ENCODE measurements around the gene TMEM117. TPM values are rescaled to one million over a fixed set of nuclear protein-coding genes. Genes with fewer than 3 reads are reported as not detected.
"Not testable (repeated sequence)": the region's sequence is repeated elsewhere in the genome, so short reads cannot be mapped to it uniquely, and the experiment has no call there.

Gene TMEM117
- total RNA-seq, 1 donor from 2014 or later: 7.1 TPM

GRCh38 chr12:43980627-43981191 lies 144.8 kb downstream of the TMEM117 start:
- ATAC-seq: no peak
- DNase-seq (ENCODE audit: missing footprints): no peak
- intact Hi-C loops (cut with DNase I): loop anchor here (2.0 kb wide), 1 partner anchor 20 kb away; no protein-coding TSS in a partner anchor

DNA sequence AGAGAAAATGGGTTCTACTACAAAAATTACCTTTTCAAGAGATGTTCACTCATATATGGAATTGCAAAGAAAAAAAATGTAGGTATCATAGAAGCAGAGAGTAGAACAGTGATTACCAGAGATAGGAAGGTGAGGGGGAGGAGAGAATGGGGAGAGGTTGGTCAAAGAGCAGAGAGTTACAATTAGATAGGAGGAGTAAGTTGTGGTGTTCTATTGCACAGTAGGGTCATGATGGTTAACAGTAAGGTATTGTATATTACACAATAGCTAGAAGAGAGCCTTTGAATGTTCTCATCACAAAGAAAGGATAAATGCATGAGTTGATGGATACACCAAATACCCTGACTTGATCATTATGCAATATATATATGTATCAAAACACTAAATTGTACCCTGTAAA lies 145.8 kb downstream of the TMEM117 start:
- ATAC-seq (no peak), DNase-seq (ENCODE audit: missing footprints) (no peak)
- intact Hi-C loops (cut with DNase I): loop anchor here (2.0 kb wide), 1 partner anchor 21 kb away; no protein-coding TSS in a partner anchor

GRCh38 chr12:43982544-43982943 lies 146.7 kb downstream of the TMEM117 start:
- intact Hi-C loops (cut with DNase I): no loop called here
- DNase-seq (ENCODE audit: missing footprints) (no peak), ATAC-seq (no peak)

GRCh38 chr12:43988838-43989560 lies 153.1 kb downstream of the TMEM117 start:
- ATAC-seq (no peak), DNase-seq (ENCODE audit: missing footprints) (no peak)
- intact Hi-C loops (cut with DNase I): no loop called here

GRCh38 chr12:43992856-43993255 lies 157.0 kb downstream of the TMEM117 start:
- intact Hi-C loops (cut with DNase I): no loop called here
- no peak for DNase-seq (ENCODE audit: missing footprints)
- no peak for ATAC-seq

DNA sequence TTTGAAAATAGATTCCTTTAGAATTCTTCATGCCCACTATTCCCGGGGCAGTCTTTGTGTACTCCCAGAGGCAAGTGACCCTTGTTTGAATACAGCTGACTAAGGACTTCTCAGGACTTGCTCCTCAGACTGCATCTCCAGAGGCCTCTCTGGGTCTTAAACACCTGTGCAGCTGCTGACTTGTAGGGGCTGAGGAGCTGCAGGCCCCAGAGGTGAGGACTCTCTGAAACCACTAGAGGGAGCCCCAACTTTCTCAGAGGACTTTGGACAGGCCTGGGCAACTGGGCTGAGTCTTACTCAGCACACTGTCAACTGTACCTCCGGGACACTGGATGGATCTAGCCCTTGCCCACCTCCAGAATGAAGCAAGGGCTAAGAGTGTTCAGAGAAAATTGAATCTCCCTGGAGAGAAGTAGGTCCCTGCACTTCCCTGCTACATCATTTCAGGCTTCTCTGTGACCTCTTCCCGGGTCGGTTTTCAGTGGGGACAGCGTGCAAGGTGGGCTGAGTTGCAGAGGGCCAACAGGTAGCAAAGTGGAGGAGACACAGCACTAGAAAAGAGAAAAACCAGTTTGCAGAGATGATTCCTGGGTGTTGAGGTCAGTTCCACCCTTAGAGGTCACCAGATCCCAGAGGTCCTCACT lies 164.6 kb downstream of the TMEM117 start:
- intact Hi-C loops (cut with DNase I): no loop called here
- ATAC-seq: peak; percentile 31

GRCh38 chr12:44002607-44003006 lies 166.7 kb downstream of the TMEM117 start:
- DNase-seq (ENCODE audit: missing footprints) (no peak), ATAC-seq (no peak)
- intact Hi-C loops (cut with DNase I): no loop called here

More for the DNA sequence above, 164.6 kb downstream of the TMEM117 start:
- no peak for DNase-seq (ENCODE audit: missing footprints)

GRCh38 chr12:44003721-44004120 lies 167.8 kb downstream of the TMEM117 start:
- intact Hi-C loops (cut with DNase I): no loop called here
- DNase-seq (ENCODE audit: missing footprints) (no peak), ATAC-seq (no peak)

GRCh38 chr12:44015333-44015941 lies 179.6 kb downstream of the TMEM117 start:
- intact Hi-C loops (cut with DNase I): loop anchor here (5.0 kb wide), 1 partner anchor 912 kb away; no protein-coding TSS in a partner anchor
- DNase-seq (ENCODE audit: missing footprints) (no peak), ATAC-seq (no peak)

GRCh38 chr12:44017216-44017615 lies 181.3 kb downstream of the TMEM117 start:
- intact Hi-C loops (cut with DNase I): loop anchor here (5.0 kb wide), 1 partner anchor 910 kb away; no protein-coding TSS in a partner anchor
- ATAC-seq: no peak

GRCh38 chr12:44019118-44019517 lies 183.2 kb downstream of the TMEM117 start:
- no peak for ATAC-seq
- intact Hi-C loops (cut with DNase I): loop anchor here (5.0 kb wide), 1 partner anchor 908 kb away; no protein-coding TSS in a partner anchor
- DNase-seq (ENCODE audit: missing footprints): no peak

More at GRCh38 chr12:44017216-44017615, 181.3 kb downstream of the TMEM117 start:
- no peak for DNase-seq (ENCODE audit: missing footprints)

- intact Hi-C loops (cut with DNase I): no loop called here
- DNase-seq (ENCODE audit: missing footprints) (no peak), ATAC-seq (no peak)
Observed at GRCh38 chr12:44020555-44020954, 184.7 kb downstream of the TMEM117 start.

- ATAC-seq (no peak), DNase-seq (ENCODE audit: missing footprints) (no peak)
- intact Hi-C loops (cut with DNase I): no loop called here
Observed at GRCh38 chr12:44021471-44021971, 185.6 kb downstream of the TMEM117 start.

- ATAC-seq (no peak), DNase-seq (ENCODE audit: missing footprints) (no peak)
- intact Hi-C loops (cut with DNase I): no loop called here
Observed at GRCh38 chr12:44025499-44025898, 189.6 kb downstream of the TMEM117 start.

GRCh38 chr12:44026046-44026445 lies 190.2 kb downstream of the TMEM117 start:
- ATAC-seq: no peak
- peak; percentile 14 for DNase-seq (ENCODE audit: missing footprints)
- intact Hi-C loops (cut with DNase I): no loop called here

DNA sequence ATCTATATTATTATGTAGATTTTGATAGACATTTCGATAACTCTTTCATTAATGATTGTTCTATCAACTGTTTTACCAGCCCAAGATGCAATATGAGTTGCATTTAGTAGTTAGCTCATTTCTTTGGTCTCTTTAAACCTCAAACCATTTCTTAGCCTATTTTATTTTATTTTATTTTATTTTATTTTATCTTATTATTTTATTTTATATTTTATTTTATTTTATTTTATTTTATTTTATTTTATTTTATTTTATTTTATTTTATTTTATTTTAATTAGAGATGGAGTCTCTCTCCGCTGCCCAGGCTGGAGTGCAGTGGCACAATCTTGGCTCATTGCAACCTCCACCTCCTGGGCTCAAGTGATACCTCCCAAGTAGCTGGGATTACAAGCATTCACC lies 191.0 kb downstream of the TMEM117 start:
- intact Hi-C loops (cut with DNase I); DNase-seq (ENCODE audit: missing footprints); ATAC-seq: not testable (repeated sequence)

GRCh38 chr12:44029194-44029593 lies 193.3 kb downstream of the TMEM117 start:
- no peak for ATAC-seq
- DNase-seq (ENCODE audit: missing footprints): no peak
- intact Hi-C loops (cut with DNase I): no loop called here

- intact Hi-C loops (cut with DNase I): no loop called here
- no peak for ATAC-seq
- DNase-seq (ENCODE audit: missing footprints): no peak
Observed at GRCh38 chr12:44031472-44032185, 195.7 kb downstream of the TMEM117 start.

DNA sequence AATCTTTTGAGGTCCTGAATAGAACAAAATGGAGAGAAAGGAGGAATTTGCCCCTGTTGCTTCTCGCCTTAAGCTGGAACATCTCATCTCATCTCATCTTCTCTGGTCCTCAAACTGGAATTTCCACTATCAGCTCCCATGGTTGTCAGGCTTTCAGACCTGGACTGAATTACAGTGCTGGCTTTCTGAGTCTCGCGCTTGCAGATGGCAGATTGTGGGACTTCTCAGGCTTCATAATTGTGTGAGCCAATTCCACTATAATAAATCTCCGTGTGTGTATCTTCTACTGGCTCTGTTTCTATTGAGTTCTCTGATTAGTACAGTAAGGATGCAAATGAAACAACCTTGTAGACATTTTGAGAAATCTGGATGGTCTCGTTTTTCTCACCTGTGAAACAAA lies 199.0 kb downstream of the TMEM117 start:
- ATAC-seq: no peak
- DNase-seq (ENCODE audit: missing footprints): no peak
- intact Hi-C loops (cut with DNase I): no loop called here

All from Right ventricle myocardium inferior (tissue), 1 donor.